GM18519 (cell line): Measurements from ENCODE around the gene SLC2A5.
"Not testable (repeated sequence)": the region's sequence is repeated elsewhere in the genome, so short reads cannot be mapped to it uniquely, and the experiment has no call there.

Experiments used
- ATAC-seq: cut with Tn5 transposase; IDR thresholded peaks from one replicate; pipeline ENCODE4 v1.9.1; 2021; ENCODE audit warnings: mild to moderate bottlenecking, moderate library complexity; ENCODE audit not compliant: unreplicated experiment, low FRiP score

SLC2A5 gene

GRCh38 chr1:9038881-9039760, 30.3 kb downstream of the SLC2A5 start:
- ATAC-seq: no peak

DNA sequence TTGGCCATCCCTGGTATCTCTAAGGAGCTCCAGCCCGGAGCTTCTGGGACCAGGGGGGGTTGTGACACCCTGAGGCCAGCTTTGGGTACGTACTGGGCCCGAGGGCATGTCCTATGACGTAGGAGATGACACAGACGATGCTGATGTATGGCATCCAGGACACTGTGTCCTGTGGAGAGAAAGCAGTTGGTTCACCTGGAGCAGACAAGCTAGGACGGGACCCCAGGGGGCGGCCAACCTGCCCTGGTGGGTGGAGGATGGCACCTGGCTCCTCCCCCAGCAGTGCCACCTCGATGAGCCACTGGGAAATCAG, 31.1 kb downstream of the SLC2A5 start:
- ATAC-seq: no peak

DNA sequence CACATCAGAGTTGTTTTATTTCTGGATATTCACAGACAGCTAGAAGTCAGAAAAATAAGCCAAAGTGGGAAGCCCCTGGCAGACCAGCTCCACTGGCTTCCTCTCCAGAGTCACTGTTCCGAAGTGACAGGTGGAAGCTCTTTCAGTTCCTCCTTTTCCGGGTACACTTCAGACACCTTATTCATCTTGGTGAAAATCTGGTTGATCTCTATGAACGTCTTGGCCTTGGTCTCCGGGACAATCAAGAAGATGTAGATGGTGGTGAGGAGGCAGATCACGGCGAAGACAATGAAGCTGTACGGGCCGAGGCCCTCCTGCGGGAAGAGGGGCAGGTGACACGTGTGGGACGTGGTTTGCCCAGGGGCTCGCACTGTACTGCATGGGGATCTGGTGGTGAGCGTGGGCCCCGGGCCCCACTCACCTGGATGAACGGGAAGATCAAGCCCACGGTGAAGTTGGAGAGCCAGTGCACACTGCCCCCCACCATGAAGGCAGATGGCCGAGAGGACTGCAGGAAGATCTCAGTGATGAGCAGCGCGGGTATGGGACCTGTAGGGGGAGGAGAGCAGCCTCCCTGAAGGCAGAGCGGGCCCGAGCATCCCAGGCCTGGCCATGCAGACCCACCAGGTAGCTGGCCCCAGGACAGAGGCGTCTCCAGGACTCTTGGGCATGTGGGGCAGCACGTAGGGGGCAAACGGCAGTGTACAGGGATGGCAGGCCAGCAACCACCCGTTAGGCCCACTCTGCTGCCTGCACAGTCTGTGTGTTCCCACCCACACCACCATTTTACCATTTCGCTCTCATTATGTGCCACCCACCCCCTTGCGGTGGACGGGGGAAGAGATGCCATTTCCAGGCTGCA, 31.7 kb downstream of the SLC2A5 start:
- ATAC-seq: no peak

GRCh38 chr1:9035226-9035625, 34.2 kb downstream of the SLC2A5 start:
- no peak for ATAC-seq

GRCh38 chr1:9033363-9033762, 36.1 kb downstream of the SLC2A5 start:
- no peak for ATAC-seq

DNA sequence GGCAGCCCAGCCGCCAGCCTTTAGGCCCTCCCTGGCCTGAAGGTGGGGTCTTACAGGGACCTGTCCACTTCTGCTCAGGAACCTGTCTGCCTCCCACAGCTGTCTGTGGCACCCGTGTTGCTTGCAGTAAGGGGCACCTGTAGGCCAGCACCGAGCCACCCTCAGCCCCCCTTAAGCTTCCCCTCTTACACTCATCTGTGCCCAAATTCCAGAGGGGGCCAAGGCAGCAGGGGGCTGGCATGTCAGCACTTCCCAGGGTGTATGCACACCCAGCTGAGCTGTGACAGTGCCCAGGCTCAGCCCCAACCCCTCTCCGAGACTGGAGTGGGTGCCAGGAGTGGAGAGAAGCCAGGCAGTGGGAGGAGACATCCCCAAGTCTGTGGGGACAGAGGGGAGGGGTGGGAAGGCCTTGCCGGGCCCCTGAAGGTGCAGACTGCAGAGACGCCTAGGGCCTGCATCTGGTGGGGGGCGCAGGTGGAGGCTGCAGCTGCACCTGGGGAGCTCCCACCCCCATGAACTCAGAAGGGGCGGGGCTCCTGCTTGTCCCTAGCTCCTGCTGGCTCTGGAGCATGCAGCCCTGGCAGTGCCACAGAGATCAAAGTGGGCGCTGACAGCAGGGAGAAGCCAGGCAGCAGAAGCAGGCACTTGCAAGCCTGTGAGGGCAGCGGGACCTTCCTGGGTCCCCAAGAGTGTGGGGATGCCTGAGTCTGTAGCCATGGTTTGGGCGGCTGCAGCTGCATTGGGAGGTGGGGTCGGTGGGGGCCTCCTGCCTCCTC, 37.8 kb downstream of the SLC2A5 start:
- ATAC-seq: no peak

DNA sequence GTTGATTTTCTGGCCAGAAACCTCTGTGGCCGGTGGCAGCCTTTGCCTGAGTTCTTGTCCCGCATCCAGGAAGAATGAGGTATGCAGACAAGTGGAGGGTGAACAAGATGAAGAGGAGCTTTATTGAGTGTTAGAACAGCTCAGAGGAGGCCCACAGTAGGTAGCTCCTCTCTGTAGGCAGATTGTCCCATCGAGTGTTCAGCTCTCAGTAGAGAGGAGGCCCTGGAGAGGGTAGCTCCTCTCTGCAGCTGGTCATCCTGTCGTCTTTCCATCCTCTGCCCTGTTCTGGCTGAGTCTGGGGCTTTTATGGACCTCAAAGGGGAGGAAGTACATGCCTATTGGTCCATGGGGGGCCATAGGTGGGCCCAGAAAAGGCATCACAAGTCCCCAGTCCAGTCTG, 38.4 kb downstream of the SLC2A5 start:
- ATAC-seq: not testable (repeated sequence)

DNA sequence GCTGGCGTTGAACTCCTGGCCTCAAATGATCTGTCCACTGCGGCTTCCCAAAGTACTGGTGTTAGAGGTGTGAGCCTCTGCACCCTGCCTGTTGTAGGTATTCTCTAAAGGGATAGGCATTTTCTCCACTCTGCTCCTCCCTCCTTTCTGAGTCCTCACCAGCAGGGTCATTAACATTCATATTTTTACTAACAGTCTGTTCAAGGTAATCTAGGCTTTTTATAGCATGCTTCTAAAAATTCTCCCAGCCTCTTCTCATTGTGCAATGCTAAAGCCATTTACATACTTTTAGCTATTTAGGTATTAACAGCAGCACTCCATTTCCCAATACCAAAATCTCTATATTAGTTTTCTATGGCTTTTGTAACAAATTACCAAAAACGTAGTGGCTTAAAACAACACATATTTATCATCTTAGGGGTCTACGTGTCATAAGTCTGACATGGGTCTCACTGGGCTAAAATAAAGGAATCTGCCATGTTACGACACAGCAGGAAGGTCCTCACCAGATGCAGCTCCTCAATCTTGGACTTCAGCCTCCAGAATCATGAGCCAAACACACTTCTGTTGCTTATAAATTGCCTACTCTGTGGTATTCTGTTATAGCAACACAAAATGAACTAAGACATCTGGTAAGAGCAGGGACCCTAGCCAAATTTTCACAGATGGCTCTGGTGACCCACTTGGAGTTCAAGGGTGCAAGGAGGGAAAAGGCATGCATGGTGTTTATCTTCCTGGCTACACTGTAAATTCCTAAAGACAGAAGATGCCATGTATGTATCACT, 40.3 kb downstream of the SLC2A5 start:
- no peak for ATAC-seq

DNA sequence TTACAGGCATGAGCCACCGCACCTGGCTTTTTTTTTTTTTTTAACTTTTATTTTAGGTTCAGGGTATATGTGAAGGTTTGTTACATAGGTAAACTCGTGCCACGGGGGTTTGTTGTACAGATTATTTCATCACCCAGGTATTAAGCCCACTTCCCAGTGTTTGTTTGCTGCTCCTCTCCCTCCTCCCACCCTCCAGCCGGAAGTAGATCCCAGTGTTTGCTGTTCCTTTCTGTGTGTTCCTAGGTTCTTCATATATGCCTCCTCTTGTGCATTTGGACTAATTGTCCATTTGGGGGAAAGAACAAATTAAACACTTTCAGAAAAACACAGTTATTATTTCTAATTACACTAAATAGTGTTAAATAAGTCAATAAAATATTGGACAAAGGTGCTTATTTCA, 42.1 kb downstream of the SLC2A5 start:
- ATAC-seq: no peak

DNA sequence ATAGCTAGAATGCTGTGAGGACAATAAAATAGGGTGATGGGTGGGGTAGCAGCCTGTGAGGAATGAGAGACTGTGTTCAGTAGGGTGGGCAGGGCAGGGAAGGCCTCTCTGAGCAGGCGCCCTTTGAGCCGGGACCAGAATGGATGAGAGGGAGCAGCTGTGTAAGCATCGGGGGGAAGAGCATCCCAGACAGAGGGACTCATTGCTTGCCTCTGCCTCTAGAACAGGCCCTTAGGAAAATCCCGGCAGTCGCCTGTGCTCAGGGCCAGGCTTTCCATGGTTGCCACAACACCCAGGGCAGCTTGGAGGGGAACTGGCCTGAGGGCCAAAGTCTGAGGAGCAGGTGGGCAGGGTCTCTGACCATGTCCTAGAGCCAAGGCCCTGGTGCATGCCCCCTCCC, 44.0 kb downstream of the SLC2A5 start:
- no peak for ATAC-seq

- no peak for ATAC-seq
Observed at GRCh38 chr1:9024837-9025236, 44.6 kb downstream of the SLC2A5 start.

DNA sequence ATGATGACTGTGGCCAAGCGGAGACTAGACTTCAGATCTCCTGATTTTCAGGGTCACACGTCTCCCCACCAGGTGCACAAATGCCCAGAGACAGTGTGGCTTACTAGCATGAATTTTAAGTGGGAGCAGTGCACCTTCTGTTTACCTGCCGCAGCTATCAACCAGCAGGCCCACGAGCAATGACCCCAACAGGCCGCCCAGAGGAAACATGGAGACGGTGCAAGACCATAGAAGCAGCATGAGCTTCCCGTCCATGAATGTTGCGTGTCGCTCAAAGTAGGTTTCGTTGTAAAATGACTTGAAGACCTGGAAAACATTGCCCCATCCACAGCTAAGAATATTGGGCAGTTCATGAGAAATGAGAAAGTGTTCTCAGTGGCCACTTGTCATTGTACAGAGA, 46.7 kb downstream of the SLC2A5 start:
- ATAC-seq: no peak

DNA sequence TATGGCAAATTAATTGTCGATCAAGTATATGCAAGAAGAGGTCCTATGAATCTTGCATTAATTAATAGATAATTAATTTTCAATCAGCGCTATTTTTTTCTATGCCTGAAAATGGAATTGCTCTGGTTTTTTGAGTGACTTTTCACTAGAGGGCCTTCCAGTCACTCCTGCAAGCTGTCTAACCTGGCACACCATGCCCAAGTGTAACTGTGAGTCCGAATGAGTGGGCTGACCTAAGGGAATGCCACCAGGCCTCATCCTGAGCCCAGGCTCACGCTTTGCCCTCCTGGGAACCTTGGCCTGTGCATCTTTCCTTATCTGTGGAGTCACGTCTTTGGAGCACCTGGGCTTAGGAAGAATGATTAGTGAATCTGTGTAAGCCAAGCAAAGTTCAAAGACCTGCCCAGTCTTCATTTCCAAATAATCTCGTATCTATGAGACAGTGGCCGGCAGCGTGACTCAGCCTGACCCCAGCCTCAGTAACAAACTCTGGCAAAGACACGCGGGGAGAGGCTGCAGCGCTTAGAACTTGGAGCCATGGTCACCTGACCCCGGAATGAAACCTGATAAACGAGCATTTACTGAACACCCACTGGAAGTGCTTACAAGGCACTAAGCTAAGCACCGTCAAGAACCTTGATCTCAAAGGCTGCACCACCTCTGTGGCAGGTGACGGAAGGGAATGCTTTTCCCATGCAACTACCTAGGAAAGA, 47.3 kb downstream of the SLC2A5 start:
- ATAC-seq: not testable (repeated sequence)

- no peak for ATAC-seq
Observed at GRCh38 chr1:9020305-9020704, 49.1 kb downstream of the SLC2A5 start.

GRCh38 chr1:9019896-9020295, 49.5 kb downstream of the SLC2A5 start:
- no peak for ATAC-seq

DNA sequence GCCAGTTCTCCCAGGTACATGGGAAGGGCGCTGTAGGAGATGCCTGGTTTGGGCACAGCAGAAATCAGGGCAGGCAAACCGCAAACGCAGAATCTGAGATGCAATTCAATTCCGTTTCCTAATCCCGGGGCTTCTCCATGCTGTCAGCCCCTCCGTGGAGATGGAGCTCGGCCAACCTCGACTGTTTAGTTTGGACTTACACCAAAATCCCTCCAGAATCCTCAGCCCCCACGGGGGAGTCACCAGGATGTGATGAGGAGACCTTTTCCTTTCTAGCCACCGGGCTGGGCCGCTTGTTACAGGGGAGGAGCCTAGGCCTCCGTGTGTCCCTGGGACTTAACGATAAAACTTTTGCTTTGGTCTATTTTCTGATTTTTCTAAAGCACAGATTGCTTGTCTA, 51.1 kb downstream of the SLC2A5 start:
- no peak for ATAC-seq

GRCh38 chr1:9016455-9016854, 53.0 kb downstream of the SLC2A5 start:
- no peak for ATAC-seq

DNA sequence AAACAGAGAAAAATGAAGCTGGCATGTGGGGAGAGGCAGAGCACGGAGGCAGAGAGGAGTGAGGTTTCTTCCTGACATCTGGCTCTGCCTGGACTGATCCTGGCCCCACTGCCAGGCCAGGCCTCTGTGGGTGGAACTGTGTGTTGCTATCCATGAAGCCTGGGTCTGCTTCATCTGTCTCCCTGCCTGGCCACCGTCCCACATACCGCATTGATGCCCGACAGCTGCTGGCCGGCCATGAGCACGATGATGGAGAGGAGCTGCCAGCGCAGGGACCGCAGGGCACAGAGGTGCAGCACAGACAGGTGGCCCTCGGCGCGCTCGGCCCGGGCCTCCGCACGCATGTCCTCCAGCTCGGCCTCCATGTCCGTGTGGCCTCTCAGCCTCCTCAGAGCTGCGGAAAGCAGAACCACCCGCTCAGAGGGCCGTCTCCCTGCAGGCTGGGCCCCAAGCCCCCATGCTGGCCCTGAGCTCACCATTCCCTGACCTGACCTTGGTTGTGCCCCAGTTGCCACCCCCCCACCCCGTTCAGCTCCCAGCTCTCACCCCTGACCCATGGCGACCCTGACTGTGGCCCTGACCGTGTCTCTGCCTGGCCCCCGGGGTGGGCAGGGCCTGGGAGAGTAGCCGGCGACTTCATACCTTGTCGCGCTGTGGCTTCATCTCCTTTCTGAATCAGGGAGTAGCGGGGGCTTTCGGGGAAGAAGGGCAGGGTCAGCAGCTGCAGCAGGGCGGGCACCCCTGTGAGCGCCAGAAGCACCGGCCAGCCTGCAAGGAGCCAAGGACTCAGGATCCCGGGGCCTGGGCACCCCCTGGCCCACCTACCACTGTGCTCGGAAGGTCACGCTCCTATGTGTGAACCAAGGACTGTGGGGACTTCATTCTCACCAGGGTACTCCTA, 54.7 kb downstream of the SLC2A5 start:
- ATAC-seq: no peak

- no peak for ATAC-seq
Observed at GRCh38 chr1:9013819-9014218, 55.6 kb downstream of the SLC2A5 start.
